ENCODE results near the gene SULT1A4. TPM values are rescaled to one million over a fixed set of nuclear protein-coding genes. Genes with fewer than 3 reads are reported as not detected.
"Not testable (repeated sequence)": the region's sequence is repeated elsewhere in the genome, so short reads cannot be mapped to it uniquely, and the experiment has no call there.

Gene SULT1A4
- polyA plus RNA-seq (2012; ENCODE audit: insufficient read depth, insufficient read length, low read depth): 16.4 TPM

DNA sequence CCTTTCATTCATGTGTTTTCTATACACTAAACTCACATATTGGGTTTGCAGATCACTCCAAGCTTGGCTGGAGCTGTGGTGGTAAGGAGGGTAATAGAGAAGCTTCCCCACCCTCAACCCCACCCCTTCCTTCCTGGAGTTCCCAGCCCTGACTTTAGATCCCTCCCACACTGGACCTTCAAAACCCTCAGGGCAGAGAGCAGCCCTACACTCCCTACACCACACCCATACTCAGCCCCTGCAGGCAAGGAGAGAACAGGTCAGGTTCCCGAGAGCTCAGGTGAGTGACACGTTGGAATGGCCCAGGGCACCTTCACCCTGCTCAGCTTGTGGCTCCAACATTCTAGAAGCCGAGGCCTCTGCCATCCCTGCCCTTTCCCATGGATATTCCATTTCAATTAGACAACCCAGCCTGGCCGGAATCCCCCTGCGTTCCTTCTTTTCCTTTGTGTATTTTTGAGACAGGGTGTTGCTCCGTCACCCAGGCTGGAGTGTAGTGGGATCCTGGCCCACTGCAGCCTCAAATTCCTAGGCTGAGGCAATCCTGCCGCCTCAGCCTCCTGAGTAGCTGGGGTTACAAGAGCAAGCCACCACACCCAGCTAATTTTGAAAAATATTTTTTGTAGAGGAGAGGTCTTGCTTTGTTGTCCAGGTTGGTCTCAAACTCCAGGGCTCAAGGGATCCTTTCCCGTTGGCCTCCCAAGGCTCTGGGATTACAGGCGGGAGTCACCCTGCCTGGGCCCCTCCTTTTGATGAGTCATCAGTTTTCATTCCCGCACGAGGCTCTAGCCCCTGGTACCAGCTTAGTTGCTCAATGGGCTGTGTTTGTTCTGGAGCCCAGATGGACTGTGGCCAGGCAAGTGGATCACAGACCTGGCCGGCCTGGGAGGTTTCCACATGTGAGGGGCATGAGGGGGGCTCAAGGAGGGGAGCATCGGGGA lies at the start of gene SULT1A4:
Gene SULT1A4, plus strand, starts transcription at position 208 of the 941 bp plus-strand sequence. CDS start 1,473 bp downstream, outside the sequence.
- not testable (repeated sequence) for H3K36me3 ChIP-seq; H3K4me1 ChIP-seq; H3K27me3 ChIP-seq; DNase-seq; H3K4me3 ChIP-seq (ENCODE audit: low read depth, low read length); H3K9me3 ChIP-seq

DNA sequence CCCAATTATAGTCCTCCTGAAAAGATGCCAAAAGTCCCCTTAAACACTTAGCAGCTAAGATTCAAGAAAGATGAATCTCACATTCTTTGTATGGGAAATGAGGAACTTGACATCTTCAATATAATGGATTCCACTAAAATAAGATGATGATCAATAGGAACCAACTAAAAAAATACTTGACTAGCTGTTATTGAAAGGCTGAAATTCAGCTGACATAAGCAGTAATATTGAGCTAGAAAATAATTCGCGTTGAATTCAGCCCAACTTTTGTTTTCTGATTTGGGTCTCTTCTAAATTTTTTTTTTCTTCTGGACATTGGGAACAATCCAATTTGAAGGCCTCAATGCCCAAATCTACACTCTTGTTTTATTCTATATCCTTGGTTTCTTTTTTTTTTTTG lies 36.1 kb upstream of the SULT1A4 start:
- not testable (repeated sequence) for H3K4me3 ChIP-seq (ENCODE audit: low read depth, low read length); H3K9me3 ChIP-seq; DNase-seq; H3K27me3 ChIP-seq; H3K36me3 ChIP-seq; H3K4me1 ChIP-seq

DNA sequence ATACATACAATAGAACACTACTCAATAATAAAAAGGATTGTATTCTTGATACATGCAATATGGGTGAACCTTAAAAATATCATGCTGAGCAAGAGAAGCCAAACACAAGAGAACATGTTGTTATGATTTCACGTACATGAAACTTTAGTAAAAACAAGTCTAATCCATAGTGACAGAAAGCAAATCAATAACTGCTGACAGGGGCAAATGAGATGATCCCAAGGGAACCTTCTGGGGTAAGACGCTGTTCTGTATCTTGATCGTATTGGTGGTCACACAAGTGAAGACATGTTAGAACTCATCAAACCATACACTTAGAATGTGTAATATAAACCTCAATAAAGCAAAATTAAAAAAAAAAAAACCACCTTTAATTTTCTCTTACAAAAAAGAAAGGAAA lies 34.3 kb upstream of the SULT1A4 start:
- not testable (repeated sequence) for H3K9me3 ChIP-seq; H3K36me3 ChIP-seq; DNase-seq; H3K4me3 ChIP-seq (ENCODE audit: low read depth, low read length); H3K27me3 ChIP-seq; H3K4me1 ChIP-seq

DNA sequence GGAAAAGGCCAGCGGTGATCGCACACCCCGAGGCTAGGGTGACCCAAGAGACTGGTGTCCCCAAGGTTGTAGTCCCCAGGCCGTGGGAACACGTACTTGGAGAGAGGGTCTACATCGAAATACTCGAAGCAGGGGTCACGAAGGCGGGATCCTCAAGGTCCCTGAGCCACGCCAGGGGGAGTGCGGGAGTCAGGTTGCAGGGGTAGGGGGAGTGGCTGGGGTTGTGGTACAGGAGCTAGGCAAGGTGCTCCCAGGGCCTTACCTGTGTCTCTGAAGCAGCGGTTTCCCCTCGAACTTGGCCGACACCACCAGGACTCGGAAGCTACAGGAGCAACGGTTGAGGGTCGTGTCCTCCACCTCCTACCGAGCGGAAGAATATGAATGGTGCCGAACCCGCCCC lies 6.0 kb upstream of the SULT1A4 start:
- DNase-seq; H3K27me3 ChIP-seq; H3K36me3 ChIP-seq; H3K9me3 ChIP-seq; H3K4me1 ChIP-seq; H3K4me3 ChIP-seq (ENCODE audit: low read depth, low read length): not testable (repeated sequence)

DNA sequence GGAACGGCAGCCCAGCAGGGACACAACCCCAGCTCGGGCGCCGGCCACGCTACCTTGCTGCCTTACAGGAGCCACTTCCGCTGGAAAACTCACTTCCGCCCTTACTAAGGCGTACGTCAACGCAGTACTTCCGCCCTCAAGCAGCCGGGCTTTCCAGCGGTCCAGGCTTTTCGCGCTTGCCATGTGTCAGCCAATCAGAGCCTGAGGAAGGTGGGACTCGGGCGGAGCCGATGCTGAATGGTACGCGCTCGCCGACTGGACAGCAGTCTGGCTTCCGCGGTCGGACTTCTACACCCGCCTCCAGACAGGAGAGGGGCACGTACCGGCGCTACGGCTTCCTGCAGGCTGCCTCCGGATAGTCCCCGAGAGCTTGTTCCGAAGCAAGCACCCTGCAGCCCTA lies 5.4 kb upstream of the SULT1A4 start, which contains the start of the genes BOLA2 and SLX1B:
Gene BOLA2, minus strand, starts transcription at position 83 of the 400 bp plus-strand sequence. CDS start 98 bp downstream, outside the sequence.
Gene SLX1B, plus strand, starts transcription at position 265 of the 400 bp plus-strand sequence.
- not testable (repeated sequence) for H3K9me3 ChIP-seq; H3K36me3 ChIP-seq; H3K4me1 ChIP-seq; H3K4me3 ChIP-seq (ENCODE audit: low read depth, low read length); DNase-seq; H3K27me3 ChIP-seq

DNA sequence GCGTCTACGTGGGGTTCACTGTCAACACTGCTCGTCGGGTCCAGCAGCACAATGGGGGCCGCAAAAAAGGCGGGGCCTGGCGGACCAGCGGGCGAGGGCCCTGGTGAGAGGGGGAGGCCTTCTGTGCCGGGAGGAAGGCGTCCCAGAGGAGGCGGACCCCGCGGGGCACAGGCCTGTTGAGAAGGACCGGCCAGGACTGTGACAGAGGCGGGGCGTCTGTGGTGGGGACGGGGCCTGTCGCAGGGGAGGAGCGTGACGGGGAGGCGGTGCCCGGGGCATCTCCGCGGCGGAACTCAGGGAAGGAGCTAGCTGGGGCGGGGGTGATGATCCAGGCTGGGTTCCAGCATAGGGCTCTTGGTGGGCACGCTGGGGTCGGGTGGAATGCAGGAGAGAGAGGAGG lies 4.9 kb upstream of the SULT1A4 start:
- not testable (repeated sequence) for H3K9me3 ChIP-seq; DNase-seq; H3K4me3 ChIP-seq (ENCODE audit: low read depth, low read length); H3K36me3 ChIP-seq; H3K27me3 ChIP-seq; H3K4me1 ChIP-seq

DNA sequence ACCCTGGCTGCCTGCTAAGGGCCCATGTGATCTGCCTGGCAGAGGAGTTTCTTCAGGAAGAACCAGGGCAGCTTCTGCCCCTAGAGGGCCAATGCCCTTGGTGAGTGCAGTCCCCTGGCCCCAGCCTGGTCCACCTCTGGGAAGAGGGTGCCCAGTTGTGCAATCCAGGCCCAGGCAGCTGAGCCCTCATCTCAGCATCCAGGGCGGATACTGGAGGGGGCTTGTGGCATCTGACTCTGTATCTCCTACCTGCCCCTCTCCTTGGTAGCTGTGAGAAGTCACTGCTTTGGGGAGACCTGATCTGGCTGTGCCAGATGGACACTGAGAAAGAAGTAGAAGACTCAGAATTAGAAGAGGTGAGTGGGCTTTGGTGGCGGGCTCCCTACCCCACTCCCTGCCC lies 2.1 kb upstream of the SULT1A4 start:
- not testable (repeated sequence) for DNase-seq; H3K27me3 ChIP-seq; H3K4me3 ChIP-seq (ENCODE audit: low read depth, low read length); H3K36me3 ChIP-seq; H3K4me1 ChIP-seq; H3K9me3 ChIP-seq

DNA sequence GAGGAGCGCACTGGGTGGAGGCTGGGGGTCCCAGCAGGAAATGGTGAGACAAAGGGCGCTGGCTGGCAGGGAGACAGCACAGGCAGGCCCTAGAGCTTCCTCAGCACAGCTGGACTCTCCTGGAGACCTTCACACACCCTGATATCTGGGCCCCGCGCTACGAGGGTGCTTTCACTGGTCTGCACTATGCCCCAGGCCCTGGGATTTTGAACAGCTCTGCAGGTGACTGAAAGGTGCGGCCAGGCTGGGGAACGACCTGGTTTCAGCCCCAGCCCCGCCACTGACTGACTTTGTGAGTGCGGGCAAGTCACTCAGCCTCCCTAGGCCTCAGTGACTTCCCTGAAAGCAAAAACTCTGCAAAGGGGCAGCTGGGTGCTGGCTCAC lies 926 bp downstream of the SULT1A4 start:
- H3K4me1 ChIP-seq; H3K4me3 ChIP-seq (ENCODE audit: low read depth, low read length); DNase-seq; H3K27me3 ChIP-seq; H3K36me3 ChIP-seq; H3K9me3 ChIP-seq: not testable (repeated sequence)

DNA sequence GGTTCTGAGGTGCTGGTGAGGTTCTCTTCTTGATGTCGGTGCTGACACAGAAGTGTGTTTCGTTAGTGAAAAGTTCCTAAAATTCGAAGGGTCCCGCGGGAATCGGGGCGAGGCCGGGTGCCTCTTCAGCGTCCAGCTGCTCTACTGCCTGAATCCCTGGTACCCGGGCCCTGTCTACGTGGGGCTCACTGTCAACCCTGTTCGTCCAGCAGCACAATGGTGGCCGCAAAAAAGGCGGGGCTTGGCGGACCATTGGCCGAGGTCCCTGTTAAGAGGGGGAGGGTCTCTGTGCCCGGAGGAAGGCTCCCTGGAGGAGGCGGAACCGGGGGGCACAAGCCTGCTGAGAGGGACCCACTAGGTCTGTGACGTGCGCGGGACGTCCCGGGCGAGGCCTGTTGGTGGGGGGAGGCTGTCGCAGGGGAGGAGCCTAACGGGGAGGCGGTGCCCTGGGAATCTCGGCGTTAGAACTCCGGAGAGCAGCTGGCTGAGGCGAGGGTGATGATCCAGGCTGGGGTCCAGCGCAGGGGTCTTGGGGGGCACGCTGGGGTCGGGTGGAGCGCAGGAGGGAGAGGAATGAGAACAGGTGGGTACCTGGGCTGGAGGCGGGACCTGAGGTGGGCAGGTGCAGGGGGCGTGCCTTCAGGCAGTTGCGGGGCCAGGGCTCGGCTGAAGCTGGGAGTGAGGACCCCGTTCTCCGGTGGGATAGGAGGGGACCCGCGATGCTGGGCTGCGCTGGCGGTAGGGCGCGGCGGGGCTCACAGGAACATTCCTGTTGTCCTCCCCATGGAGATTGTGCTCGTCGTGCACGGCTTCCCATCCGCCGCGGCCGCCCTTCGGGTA lies 6.5 kb downstream of the SULT1A4 start:
- not testable (repeated sequence) for DNase-seq; H3K4me1 ChIP-seq; H3K27me3 ChIP-seq; H3K36me3 ChIP-seq; H3K4me3 ChIP-seq (ENCODE audit: low read depth, low read length); H3K9me3 ChIP-seq

DNA sequence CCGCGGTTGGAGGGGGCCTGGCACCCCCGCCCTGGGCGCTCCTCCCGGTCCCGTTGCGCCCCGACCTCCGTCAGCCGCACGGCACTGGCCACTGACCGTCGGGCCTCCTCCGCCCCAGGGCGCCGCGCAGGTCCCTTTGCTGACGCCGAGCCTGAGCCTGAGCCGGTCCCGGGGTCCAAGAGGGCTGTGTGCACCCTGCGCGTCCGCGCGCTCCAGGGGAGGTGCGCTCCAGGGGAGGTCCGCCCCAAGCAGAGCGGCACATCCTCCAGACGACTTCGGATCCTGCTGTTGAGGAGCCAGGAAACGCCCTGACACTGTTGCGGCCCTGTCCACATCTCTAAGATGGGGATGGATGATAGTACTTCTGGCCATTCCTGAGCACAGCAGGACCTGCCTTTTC lies 7.2 kb downstream of the SULT1A4 start:
- not testable (repeated sequence) for H3K4me3 ChIP-seq (ENCODE audit: low read depth, low read length); H3K4me1 ChIP-seq; DNase-seq; H3K9me3 ChIP-seq; H3K36me3 ChIP-seq; H3K27me3 ChIP-seq

DNA sequence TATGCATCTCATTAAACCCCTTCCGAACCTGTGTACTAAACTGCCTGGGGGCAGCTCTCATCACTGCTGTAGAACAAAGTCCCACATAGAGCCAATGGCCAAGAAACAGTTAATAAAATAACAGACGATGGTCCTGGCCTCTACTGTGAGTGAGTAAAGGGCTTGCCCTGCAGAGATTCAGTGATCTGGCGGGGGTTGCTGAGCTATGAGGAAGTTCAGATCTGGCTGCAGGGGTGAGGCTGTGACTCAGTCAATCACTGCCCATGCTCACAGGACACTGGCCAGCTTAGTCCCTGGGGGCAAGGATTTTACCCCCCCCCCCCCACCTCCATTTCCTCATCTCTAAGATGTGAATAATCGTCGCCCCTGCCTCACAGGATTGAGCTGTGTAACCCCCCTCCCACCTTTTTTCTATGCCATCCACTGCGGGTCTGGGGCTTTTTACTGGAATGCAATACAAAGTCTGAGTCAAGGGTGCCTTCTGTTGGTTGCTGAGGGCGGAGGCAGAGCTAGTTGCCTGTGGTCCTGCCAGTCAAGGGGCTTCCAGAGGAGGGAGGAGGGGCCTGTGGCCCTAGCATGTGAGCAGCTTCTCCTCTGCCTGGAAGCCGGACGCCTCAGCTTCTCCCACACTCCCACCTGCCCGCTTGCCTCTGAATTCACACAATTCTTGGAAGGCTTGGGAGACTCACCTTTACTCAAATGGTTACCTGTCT lies 8.1 kb downstream of the SULT1A4 start:
- DNase-seq; H3K36me3 ChIP-seq; H3K9me3 ChIP-seq; H3K4me3 ChIP-seq (ENCODE audit: low read depth, low read length); H3K27me3 ChIP-seq; H3K4me1 ChIP-seq: not testable (repeated sequence)

DNA sequence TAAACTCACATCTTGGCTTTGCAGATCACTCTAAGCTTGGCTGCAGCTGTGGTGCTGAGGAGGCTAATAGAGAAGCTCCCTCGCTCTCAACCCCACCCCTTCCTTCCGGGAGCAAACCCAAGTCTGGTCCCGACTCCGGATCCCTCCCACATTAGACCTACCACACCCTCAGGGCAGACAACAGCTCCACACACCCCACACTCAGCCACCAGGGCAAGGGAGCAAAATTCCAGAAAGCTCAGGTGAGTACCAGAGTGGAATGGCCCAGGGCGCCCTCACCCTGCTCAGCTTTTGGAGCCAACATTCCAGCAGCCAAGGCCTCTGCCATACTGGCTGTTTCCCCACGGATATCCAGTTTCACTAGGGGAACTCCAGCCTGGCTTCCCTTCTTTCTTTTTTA lies 9.9 kb downstream of the SULT1A4 start:
- not testable (repeated sequence) for H3K4me1 ChIP-seq

DNA sequence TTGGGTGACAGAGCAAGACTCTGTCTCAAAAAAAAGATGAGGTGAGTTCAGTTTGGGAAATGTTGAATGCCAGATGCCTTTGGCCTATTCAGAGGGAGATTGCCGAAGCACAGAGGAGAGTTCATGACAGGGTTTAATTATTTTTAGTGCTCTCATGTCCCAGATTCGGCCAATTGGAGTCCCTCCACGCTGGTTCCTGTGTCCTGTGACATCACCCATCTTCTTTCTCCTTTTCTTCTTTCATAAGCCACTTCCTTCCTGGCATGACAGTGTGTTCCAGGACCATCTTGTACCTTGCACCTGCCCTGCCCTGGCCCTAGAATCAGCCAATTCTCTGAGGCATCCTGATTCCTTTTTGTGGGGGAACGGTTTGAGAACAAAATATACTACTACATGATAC lies 12.4 kb downstream of the SULT1A4 start:
- not testable (repeated sequence) for H3K9me3 ChIP-seq, H3K36me3 ChIP-seq, DNase-seq

More for the DNA sequence above, 9.9 kb downstream of the SULT1A4 start:
- H3K9me3 ChIP-seq; H3K27me3 ChIP-seq; H3K4me3 ChIP-seq (ENCODE audit: low read depth, low read length); H3K36me3 ChIP-seq: not testable (repeated sequence)
- DNase-seq: peak; percentile 4

DNA sequence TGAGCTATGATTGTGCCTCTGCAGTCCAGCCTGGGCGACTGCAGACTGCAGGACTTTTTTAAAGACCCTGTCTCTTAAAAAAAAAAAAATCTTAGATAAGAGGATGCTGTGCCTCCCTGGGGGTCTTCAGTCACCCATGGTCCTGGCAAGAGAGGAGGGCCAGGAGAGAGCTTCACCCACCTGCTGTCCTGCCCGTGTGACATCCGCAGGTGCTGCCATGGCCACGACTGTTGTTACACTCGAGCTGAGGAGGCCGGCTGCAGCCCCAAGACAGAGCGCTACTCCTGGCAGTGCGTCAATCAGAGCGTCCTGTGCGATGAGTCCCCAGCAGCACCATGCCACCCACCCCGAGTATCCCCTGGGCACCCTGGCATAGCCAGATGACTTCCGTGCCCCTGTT lies 22.6 kb downstream of the SULT1A4 start:
- peak; percentile 10 for DNase-seq
- H3K27me3 ChIP-seq; H3K4me1 ChIP-seq; H3K9me3 ChIP-seq; H3K4me3 ChIP-seq (ENCODE audit: low read depth, low read length); H3K36me3 ChIP-seq: not testable (repeated sequence)

More for the DNA sequence above, 12.4 kb downstream of the SULT1A4 start:
- H3K27me3 ChIP-seq; H3K4me3 ChIP-seq (ENCODE audit: low read depth, low read length); H3K4me1 ChIP-seq: not testable (repeated sequence)

DNA sequence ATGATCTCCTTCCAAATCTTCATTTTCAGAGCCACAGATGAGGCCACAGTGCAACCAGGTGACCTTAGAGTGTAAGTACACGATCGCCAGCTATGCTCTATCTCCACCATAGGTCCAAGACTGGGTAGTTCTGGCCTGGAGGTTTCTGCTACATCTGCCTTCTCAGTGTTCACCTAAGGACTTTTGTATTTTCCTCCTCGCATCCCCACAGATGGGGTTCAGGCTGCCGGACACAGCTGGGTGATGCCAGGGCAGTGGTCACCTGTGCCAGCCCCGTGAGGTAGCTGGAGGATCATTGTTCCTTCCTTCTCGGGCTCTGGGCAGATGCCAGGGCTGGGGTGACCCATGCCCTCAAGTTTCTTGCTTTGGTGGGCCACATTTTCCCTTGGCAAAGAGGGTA lies 46.6 kb downstream of the SULT1A4 start, which contains the start of gene NPIPB12:
Gene NPIPB12, minus strand, starts transcription at position 101 of the 400 bp plus-strand sequence.
- H3K4me1 ChIP-seq; H3K27me3 ChIP-seq; H3K36me3 ChIP-seq; H3K9me3 ChIP-seq; H3K4me3 ChIP-seq (ENCODE audit: low read depth, low read length); DNase-seq: not testable (repeated sequence)
